Measurements from ENCODE around the gene FBXO27. TPM values are rescaled to one million over a fixed set of nuclear protein-coding genes. Genes with fewer than 3 reads are reported as not detected.
"Not testable (repeated sequence)": the region's sequence is repeated elsewhere in the genome, so short reads cannot be mapped to it uniquely, and the experiment has no call there.

FBXO27 gene, protein sequence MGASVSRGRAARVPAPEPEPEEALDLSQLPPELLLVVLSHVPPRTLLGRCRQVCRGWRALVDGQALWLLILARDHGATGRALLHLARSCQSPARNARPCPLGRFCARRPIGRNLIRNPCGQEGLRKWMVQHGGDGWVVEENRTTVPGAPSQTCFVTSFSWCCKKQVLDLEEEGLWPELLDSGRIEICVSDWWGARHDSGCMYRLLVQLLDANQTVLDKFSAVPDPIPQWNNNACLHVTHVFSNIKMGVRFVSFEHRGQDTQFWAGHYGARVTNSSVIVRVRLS
- total RNA-seq: 13.0 TPM
- long read RNA-seq, partial matches to known transcripts: 16 of 22 reads
- long read RNA-seq, other reads (novel, unspliced or antisense): 4 of 22 reads

GRCh38 chr19:39032063-39032918 is at the start of gene FBXO27:
Gene FBXO27, minus strand, starts transcription at chr19:39032549. Its CDS starts 322 bp downstream, at chr19:39032227.
- intact Hi-C loops (cut with DNase I): no loop called here
- DNase-seq: no peak
- ATAC-seq (ENCODE audit: poor library complexity): peak; percentile 62

- ATAC-seq (ENCODE audit: poor library complexity) (no peak), DNase-seq (no peak)
- intact Hi-C loops (cut with DNase I): no loop called here
These were observed 48.1 kb upstream of the FBXO27 start for GRCh38 chr19:39080431-39080830.

- DNase-seq (no peak), ATAC-seq (ENCODE audit: poor library complexity) (no peak)
- intact Hi-C loops (cut with DNase I): no loop called here
These were observed 46.3 kb upstream of the FBXO27 start for GRCh38 chr19:39078436-39079200.

- intact Hi-C loops (cut with DNase I): no loop called here
- no peak for ATAC-seq (ENCODE audit: poor library complexity)
These were observed 45.0 kb upstream of the FBXO27 start for GRCh38 chr19:39077323-39077722.

DNA sequence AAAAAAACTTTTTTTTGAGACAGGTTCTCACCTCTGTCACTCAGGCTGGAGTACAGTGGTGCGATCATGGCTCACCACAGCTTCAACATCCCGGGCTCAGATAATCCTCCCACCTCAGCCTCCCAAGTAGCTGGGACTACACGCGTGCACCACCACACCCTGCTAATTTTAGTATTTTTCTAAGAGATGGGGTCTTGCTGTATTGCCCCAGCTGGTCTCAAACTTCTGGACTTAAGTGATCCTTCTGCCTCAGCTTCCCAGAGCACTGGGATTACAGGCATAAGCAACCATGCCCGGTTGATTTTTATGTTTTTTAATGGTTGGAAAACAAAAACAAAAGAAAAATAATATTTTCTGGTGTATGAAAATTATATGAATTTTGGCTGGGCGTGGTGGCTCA is 42.6 kb upstream of the FBXO27 start:
- intact Hi-C loops (cut with DNase I): no loop called here
- ATAC-seq (ENCODE audit: poor library complexity) (no peak), DNase-seq (no peak)

More at GRCh38 chr19:39077323-39077722, 45.0 kb upstream of the FBXO27 start:
- no peak for DNase-seq

DNA sequence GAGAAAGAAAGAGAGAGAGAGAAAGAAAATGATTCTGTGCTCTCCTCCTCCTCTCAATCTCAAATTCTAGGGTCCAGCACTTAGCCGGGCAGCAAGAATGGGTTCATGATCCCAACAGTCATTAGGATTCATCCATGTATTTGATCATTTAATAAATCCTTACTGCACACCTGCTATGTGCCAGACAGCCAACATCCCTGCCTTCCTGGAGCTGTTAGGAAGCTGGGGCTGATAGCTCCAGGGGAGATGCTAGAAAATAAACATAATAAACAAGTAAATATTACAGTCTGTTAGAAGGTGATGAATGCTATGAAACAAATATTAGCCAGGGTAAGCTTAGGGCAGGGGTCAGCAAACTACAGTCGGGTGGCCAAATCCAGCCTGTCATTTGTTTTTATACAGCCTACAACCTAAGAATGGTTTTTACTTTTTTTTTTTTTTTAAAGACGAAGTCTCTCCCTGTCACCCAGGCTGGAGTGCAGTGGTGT is 41.9 kb upstream of the FBXO27 start:
- intact Hi-C loops (cut with DNase I): no loop called here
- ATAC-seq (ENCODE audit: poor library complexity) (no peak), DNase-seq (no peak)

DNA sequence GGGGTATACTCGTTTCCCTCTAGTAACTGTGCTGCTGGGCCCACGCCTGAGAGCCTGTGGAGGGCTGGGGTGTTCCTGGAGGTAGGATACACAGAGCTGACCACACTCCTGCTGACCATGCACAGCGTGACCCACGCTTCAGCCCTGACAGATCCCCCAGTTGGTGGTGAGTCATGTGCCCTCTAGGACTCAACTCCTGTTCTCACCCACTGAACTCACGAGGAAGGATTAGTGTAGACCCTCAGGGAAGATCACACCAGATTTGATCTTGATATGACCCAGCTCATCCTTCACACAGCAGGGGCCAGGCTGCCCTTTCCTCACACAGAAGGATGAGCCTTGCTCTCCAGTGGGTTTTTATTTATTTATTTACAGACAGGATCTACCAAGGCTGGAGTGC is 38.5 kb upstream of the FBXO27 start:
- intact Hi-C loops (cut with DNase I): no loop called here
- DNase-seq (no peak), ATAC-seq (ENCODE audit: poor library complexity) (no peak)

GRCh38 chr19:39068259-39068658 is 35.9 kb upstream of the FBXO27 start:
- intact Hi-C loops (cut with DNase I); ATAC-seq (ENCODE audit: poor library complexity); DNase-seq: not testable (repeated sequence)

DNA sequence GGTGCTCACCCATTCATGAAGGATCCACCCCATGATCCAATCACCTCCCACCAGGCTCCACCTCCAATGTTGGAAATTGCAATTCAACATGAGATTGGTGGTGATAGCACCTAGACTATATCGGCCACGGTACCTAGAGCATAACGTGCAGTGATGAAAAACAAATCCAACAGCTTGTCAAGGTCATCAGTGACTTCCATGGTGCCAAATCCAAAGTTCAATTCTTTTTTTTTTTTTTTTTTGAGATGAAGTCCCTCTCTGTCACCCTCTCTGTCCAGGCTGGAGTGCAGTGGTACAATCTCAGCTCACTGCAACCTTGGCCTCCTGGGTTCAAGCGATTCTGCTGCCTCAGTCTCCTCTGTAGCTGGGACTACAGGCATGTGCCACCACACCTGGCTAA is 34.8 kb upstream of the FBXO27 start:
- DNase-seq: no peak
- intact Hi-C loops (cut with DNase I): no loop called here
- ATAC-seq (ENCODE audit: poor library complexity): no peak

GRCh38 chr19:39065928-39066327 is 33.6 kb upstream of the FBXO27 start:
- DNase-seq (no peak), ATAC-seq (ENCODE audit: poor library complexity) (no peak)
- intact Hi-C loops (cut with DNase I): no loop called here

GRCh38 chr19:39064405-39064804 is 32.1 kb upstream of the FBXO27 start:
- intact Hi-C loops (cut with DNase I): no loop called here
- ATAC-seq (ENCODE audit: poor library complexity): no peak
- DNase-seq: no peak

DNA sequence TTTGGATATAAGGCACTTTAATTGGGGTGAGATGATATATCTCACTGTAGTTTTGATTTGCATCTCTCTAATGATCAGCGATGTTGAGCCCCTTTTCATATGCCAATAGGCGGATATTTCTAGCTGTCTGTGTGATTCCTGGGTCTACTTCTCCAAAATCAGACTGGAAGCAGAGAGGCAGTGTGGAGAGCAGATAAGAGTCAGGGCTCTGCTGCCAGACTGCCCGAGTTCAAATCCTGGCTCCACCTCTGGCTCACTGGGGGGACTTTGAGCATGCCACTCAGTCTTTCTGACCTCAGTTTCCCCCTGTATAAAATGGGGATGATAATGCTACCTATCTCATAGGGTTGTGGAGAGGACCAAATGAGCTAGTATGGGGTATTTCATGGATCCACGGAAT is 27.8 kb upstream of the FBXO27 start:
- intact Hi-C loops (cut with DNase I): no loop called here
- ATAC-seq (ENCODE audit: poor library complexity): no peak
- no peak for DNase-seq

- intact Hi-C loops (cut with DNase I): no loop called here
- DNase-seq: no peak
- ATAC-seq (ENCODE audit: poor library complexity): no peak
These were observed 27.0 kb upstream of the FBXO27 start for GRCh38 chr19:39059302-39059701.

- no peak for ATAC-seq (ENCODE audit: poor library complexity)
- DNase-seq: no peak
- intact Hi-C loops (cut with DNase I): no loop called here
These were observed 25.3 kb upstream of the FBXO27 start for GRCh38 chr19:39057615-39058014.

- ATAC-seq (ENCODE audit: poor library complexity) (no peak), DNase-seq (no peak)
- intact Hi-C loops (cut with DNase I): no loop called here
These were observed 21.7 kb upstream of the FBXO27 start for GRCh38 chr19:39054091-39054470.

DNA sequence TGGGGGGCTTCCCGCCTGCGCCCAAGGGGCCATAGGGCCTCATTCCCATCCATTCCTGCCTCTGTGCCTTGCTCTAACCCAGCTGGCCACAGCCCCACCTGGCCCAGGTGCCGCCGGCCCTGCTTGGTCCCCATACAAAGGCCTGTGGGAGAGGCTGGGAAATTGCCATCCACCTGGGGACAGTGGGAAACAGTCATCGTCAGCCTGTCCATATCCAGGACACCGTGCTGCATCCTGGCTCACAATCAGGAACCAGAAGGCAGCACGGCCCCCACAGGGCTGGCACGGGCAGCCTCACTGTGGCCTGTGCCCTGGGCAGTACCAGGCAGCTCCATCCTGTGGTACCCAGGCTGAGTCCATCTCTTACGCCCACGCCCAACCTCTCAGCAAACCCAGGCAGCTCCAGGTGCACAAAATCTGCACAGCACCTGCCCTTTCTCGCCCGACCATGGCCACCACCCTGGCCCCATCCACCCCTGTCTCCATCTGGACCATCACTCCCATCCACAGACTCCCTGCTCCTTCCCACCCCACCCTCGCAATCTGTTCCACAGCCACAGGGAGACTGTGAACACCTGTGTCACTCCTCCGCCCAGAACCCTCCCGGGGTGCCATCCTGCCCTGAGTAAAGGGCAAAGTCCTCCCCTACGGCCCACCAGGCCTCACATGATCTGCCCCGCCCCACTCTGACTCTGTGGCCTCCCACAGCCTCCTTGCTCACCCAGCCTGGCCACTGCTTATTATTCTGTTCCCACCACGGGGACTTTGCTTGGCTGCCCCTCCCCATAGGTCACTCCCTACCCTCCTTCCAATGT is 21.1 kb upstream of the FBXO27 start:
- DNase-seq (no peak), ATAC-seq (ENCODE audit: poor library complexity) (no peak)
- intact Hi-C loops (cut with DNase I): no loop called here

GRCh38 chr19:39052846-39053245 is 20.5 kb upstream of the FBXO27 start:
- intact Hi-C loops (cut with DNase I): no loop called here
- ATAC-seq (ENCODE audit: poor library complexity) (no peak), DNase-seq (no peak)

- ATAC-seq (ENCODE audit: poor library complexity) (no peak), DNase-seq (peak; percentile 74)
- intact Hi-C loops (cut with DNase I): no loop called here
These were observed 19.9 kb upstream of the FBXO27 start for GRCh38 chr19:39052243-39052746.

All from Right ventricle myocardium superior (tissue), 1 donor.